ENCODE results near the gene ZNF625.

ZNF625 gene

DNA sequence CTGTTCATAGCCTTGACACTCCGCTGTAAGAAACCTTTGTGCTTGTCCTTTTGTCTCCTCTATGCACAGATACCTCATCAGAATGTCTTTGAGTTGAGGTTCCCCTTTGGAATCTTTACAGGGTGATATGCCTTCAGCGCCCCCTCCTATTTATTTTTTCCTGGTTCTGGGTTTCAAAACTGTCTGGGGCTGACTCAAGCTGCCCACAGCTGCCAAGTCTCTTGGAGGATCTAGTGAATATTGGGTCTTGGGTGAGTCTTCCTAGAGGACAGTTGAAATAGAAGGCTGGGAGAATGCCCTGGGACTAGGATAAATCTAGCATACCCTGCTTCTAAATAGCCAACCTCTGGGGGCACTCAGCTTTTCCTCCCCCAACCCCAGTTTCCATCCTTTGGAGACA, 7.3 kb upstream of the ZNF625 start:
- Histone ChIP-seq H3K27ac (ENCODE audit: low read depth, low read length, poor library complexity, severe bottlenecking) (no peak overlapping the region), H3K4me1 (ENCODE audit: insufficient read depth, low read length, severe bottlenecking) (peaks cover 9% of the 10 kb centered on the region), H3K36me3 (ENCODE audit: insufficient read depth, low read length) (peaks cover 26% of the 10 kb centered on the region), H2AFZ (ENCODE audit: low read length) (no peak overlapping the region), H3K27me3 (ENCODE audit: insufficient read depth, low read length) (no peaks in the 10 kb centered on the region), H3K79me2 (ENCODE audit: insufficient read depth, low read length) (peaks cover 16% of the 10 kb centered on the region), H3K9ac (ENCODE audit: low read length) (peak overlapping the region; percentile 87), H3F3A (ENCODE audit: insufficient read depth, low read length) (no peaks in the 10 kb centered on the region), H3K9me2 (ENCODE audit: low read depth, low read length) (no peaks in the 10 kb centered on the region), H3K9me3 (ENCODE audit: low read length) (peaks cover 10% of the 10 kb centered on the region; the same call in 1 of the 2 replicates), H3K4me2 (ENCODE audit: low read length) (peak overlapping the region; percentile 75), H3K4me3 (ENCODE audit: low read depth, low read length, poor library complexity, severe bottlenecking) (peak overlapping the region; percentile 90), H4K20me1 (ENCODE audit: insufficient read depth, low read length) (no peaks in the 10 kb centered on the region)
- TF ChIP-seq EZH2 (IDR thresholded peaks at IDR 0.05; ENCODE audit: borderline replicate concordance, low read length) = no peak
- TF ChIP-seq CTCF (IDR thresholded peaks at IDR 0.05; ENCODE audit: low read length) = no peak

DNA sequence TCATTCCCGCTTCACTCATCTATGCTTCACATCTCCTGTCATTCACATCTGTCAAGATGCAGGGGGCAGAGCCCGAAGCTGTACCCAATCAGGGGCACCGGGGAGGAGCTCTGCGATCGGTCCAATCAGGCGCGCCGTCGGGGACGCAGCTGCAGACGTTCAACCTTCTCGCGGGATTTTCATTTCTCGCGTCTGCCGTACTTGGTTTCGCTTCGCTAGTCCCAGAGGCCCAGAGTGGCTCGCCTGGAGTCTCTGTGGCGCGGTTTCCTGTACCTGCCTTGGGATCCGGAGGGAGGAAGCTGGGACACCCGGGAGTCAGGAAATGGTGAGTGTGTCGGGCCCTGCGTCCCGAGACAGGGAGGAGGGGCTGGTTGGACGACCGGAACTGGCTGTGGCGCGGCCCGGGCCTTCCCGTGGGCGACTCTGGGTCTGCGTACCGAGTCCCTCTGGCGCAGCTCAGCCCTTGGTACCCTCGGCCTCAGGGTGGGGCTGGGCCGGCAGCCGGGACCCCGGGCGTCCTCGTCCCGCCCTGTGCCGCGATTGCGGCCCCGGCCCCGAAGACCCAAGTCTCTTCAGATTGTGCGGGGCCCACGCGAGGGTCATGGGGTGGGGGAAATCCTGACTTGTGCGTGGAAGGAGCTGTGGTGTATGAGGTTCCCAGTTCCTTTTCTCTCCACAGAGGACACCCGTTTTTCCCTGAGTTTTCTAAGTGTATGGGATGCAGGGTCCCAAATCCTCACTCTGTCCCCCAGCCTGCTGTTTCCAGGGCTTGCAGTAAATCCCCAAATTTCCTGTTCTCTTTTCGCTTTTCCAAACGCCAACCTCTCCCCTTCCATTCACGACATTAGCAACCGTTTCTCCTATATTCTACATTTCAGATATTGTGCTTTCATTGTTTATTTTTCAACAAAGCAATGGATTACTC, 6.6 kb upstream of the ZNF625 start, which contains the start of gene ZNF136:
Gene ZNF136 (plus strand): TSS at position 215 of the 925 bp plus-strand sequence. CDS start 108 bp downstream, at position 323.
- TF ChIP-seq CTCF (IDR thresholded peaks at IDR 0.05; ENCODE audit: low read length) (no peak), EZH2 (IDR thresholded peaks at IDR 0.05; ENCODE audit: borderline replicate concordance, low read length) (no peak)
- peaks cover 10% of the 10 kb centered on the region; the same call in 1 of the 2 replicates for H3K9me3 ChIP-seq (ENCODE audit: low read length)
- peaks cover 22% of the 10 kb centered on the region for H3K36me3 ChIP-seq (ENCODE audit: insufficient read depth, low read length)
- H3K4me3 ChIP-seq (ENCODE audit: low read depth, low read length, poor library complexity, severe bottlenecking) = peak within 1 kb of the TSS; percentile 90
- peak within 1 kb of the TSS; percentile 87 for H3K9ac ChIP-seq (ENCODE audit: low read length)
- H4K20me1 ChIP-seq (ENCODE audit: insufficient read depth, low read length) = no peaks in the 10 kb centered on the region
- H3K27ac ChIP-seq (ENCODE audit: low read depth, low read length, poor library complexity, severe bottlenecking) = peak within 1 kb of the TSS; percentile 27
- no peaks in the 10 kb centered on the region for H3K9me2 ChIP-seq (ENCODE audit: low read depth, low read length)
- no peaks in the 10 kb centered on the region for H3F3A ChIP-seq (ENCODE audit: insufficient read depth, low read length)
- H2AFZ ChIP-seq (ENCODE audit: low read length) = peak within 1 kb of the TSS; percentile 70; the same call in 1 of the 2 replicates
- H3K4me2 ChIP-seq (ENCODE audit: low read length) = peak within 1 kb of the TSS; percentile 75
- H3K27me3 ChIP-seq (ENCODE audit: insufficient read depth, low read length) = no peaks in the 10 kb centered on the region
- H3K79me2 ChIP-seq (ENCODE audit: insufficient read depth, low read length) = peaks cover 16% of the 10 kb centered on the region
- peaks cover 9% of the 10 kb centered on the region for H3K4me1 ChIP-seq (ENCODE audit: insufficient read depth, low read length, severe bottlenecking)

DNA sequence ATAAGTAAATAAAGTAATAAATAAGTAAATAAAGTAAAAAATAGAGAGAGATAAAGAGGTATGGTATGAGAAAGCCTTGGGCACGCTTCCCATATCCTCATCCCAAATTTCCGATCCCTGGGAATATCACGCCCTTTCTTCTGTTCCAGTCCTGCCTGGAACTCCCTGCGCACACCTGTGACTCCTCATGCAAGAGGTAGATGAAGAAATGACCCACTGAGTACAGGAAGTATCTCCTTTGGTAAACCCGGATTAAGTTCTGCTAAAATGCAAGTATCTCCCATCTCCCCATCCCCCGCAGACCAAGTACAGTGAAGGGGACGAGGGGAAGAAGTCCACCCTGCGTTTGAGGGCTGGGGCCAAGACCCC, 6.0 kb upstream of the ZNF625 start:
- Histone ChIP-seq H2AFZ (ENCODE audit: low read length) (peak overlapping the region; percentile 70; the same call in 1 of the 2 replicates), H3K4me3 (ENCODE audit: low read depth, low read length, poor library complexity, severe bottlenecking) (peak overlapping the region; percentile 90), H3K27ac (ENCODE audit: low read depth, low read length, poor library complexity, severe bottlenecking) (no peak overlapping the region), H3K79me2 (ENCODE audit: insufficient read depth, low read length) (peaks cover 16% of the 10 kb centered on the region), H3K9me3 (ENCODE audit: low read length) (peaks cover 10% of the 10 kb centered on the region; the same call in 1 of the 2 replicates), H3K27me3 (ENCODE audit: insufficient read depth, low read length) (no peaks in the 10 kb centered on the region), H3K4me2 (ENCODE audit: low read length) (peak overlapping the region; percentile 75), H3K36me3 (ENCODE audit: insufficient read depth, low read length) (peaks cover 22% of the 10 kb centered on the region), H3K9ac (ENCODE audit: low read length) (peak overlapping the region; percentile 87; the same call in 1 of the 2 replicates), H3F3A (ENCODE audit: insufficient read depth, low read length) (no peaks in the 10 kb centered on the region), H3K9me2 (ENCODE audit: low read depth, low read length) (no peaks in the 10 kb centered on the region), H3K4me1 (ENCODE audit: insufficient read depth, low read length, severe bottlenecking) (peaks cover 9% of the 10 kb centered on the region), H4K20me1 (ENCODE audit: insufficient read depth, low read length) (no peaks in the 10 kb centered on the region)
- TF ChIP-seq EZH2 (IDR thresholded peaks at IDR 0.05; ENCODE audit: borderline replicate concordance, low read length) = no peak
- no peak for TF ChIP-seq CTCF (IDR thresholded peaks at IDR 0.05; ENCODE audit: low read length)
